SU-DHL-6 (cell line): ENCODE measurements around the gene PASK.

Source experiments
- H2AFZ ChIP-seq: fragments of 200-600 bp; sonication (generic); 2 replicates; pipeline ENCODE4 v1.6.1; 2014; ENCODE audit warnings: low read depth, mild to moderate bottlenecking, moderate library complexity, mixed read lengths, antibody characterized with exemption, low read length; ENCODE audit not compliant: severe bottlenecking
- H3F3A ChIP-seq: fragments of 200-600 bp; shearing (Covaris generic); 2 replicates; pipeline ENCODE4 v1.6.0; 2016; ENCODE audit warnings: antibody characterized with exemption, mild to moderate bottlenecking; ENCODE audit not compliant: insufficient read depth
- H3K27ac ChIP-seq: fragments of 200-600 bp; sonication (generic); 2 replicates; pipeline ENCODE4 v1.5.1; 2016; ENCODE audit warnings: low read depth, mild to moderate bottlenecking, low read length, moderate library complexity, mixed read lengths
- H3K27me3 ChIP-seq: fragments of 200-600 bp; sonication (generic), shearing (Covaris generic); 2 replicates; pipeline ENCODE4 v1.6.0; 2014; ENCODE audit warnings: mild to moderate bottlenecking, low read length
- H3K36me3 ChIP-seq: fragments of 200-600 bp; sonication (generic); 2 replicates; pipeline ENCODE4 v1.6.1; 2014; ENCODE audit warnings: mild to moderate bottlenecking, low read length, mixed read lengths
- H3K4me2 ChIP-seq: fragments of 300-600, 200-600 bp; shearing (Covaris generic), sonication (generic); 2 replicates; pipeline ENCODE4 v1.6.0; 2014; ENCODE audit warnings: low read length, low read depth, mild to moderate bottlenecking; ENCODE audit not compliant: poor library complexity, severe bottlenecking
- H3K4me3 ChIP-seq: fragments of 200-600 bp; sonication (generic); 2 replicates; pipeline ENCODE4 v1.5.1; 2014; ENCODE audit warnings: antibody characterized with exemption, low read length, mild to moderate bottlenecking, mixed read lengths; ENCODE audit not compliant: insufficient read depth, poor library complexity, severe bottlenecking
- H3K79me2 ChIP-seq: fragments of 200-600 bp; sonication (generic); 2 replicates; pipeline ENCODE4 v1.6.1; 2014; ENCODE audit warnings: mild to moderate bottlenecking, low read length, moderate library complexity; ENCODE audit not compliant: insufficient read depth
- H3K9ac ChIP-seq: fragments of 200-600 bp; sonication (generic); 2 replicates; pipeline ENCODE4 v1.7.0; 2014; ENCODE audit warnings: mild to moderate bottlenecking, low read length
- H3K9me2 ChIP-seq: fragments of 200-600 bp; sonication (generic); replicated peaks from 2 replicates; pipeline ENCODE4 v1.6.1; 2014; ENCODE audit warnings: low read length; ENCODE audit not compliant: insufficient read depth
- H3K9me3 ChIP-seq: fragments of 200-600 bp; sonication (generic); 2 replicates; pipeline ENCODE4 v1.6.1; 2014; ENCODE audit warnings: low read length, mixed read lengths; ENCODE audit not compliant: insufficient read depth
- H4K20me1 ChIP-seq: fragments of 200-600 bp; sonication (generic); 2 replicates; pipeline ENCODE4 v1.6.1; 2014; ENCODE audit warnings: low read depth, mild to moderate bottlenecking, antibody characterized with exemption, low read length, moderate library complexity, mixed read lengths
- EZH2phosphoT487 ChIP-seq: fragments of 200-600 bp; sonication (generic), shearing (Covaris generic); conservative IDR thresholded peaks from 2 replicates; pipeline ENCODE4 v1.6.1; 2018; ENCODE audit warnings: mild to moderate bottlenecking, antibody characterized with exemption, low read length, moderate library complexity, mixed read lengths
- TF ChIP-seq, protein P1 (sequence below): fragments of 200-600 bp; sonication (generic); IDR thresholded peaks from one replicate; pipeline ENCODE4 v1.5.1; 2017; ENCODE audit warnings: antibody characterized with exemption, mild to moderate bottlenecking, low read length, moderate library complexity; ENCODE audit not compliant: insufficient read depth, poor library complexity, severe bottlenecking

PASK gene

DNA sequence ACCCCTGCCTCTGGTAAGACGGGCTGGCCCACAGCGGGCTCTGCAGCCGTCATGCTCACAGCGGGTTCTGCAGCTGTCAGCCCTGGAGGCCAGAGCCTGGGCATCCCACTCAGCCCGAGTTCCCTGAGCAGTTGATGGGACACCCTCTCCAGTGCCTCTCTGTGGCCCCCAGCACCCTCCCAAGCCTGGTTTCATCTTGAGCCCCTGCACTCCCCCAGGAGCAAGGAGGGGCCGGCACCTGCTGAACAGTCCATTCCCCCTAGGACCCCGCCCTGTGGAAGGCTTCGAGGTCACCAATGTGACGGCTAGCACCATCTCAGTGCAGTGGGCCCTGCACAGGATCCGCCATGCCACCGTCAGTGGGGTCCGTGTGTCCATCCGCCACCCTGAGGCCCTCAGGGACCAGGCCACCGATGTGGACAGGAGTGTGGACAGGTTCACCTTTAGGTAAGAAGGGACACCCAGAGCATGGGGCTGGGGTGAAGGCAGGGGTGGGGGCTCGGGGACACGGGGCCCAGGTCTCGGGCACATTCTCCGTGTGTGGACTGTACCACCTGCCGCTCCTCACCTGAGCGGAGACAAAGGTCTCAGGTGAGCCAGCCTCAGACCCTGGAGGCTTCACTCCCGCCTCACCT is 81.7 kb downstream of the PASK start:
- TF ChIP-seq, protein P1, sequence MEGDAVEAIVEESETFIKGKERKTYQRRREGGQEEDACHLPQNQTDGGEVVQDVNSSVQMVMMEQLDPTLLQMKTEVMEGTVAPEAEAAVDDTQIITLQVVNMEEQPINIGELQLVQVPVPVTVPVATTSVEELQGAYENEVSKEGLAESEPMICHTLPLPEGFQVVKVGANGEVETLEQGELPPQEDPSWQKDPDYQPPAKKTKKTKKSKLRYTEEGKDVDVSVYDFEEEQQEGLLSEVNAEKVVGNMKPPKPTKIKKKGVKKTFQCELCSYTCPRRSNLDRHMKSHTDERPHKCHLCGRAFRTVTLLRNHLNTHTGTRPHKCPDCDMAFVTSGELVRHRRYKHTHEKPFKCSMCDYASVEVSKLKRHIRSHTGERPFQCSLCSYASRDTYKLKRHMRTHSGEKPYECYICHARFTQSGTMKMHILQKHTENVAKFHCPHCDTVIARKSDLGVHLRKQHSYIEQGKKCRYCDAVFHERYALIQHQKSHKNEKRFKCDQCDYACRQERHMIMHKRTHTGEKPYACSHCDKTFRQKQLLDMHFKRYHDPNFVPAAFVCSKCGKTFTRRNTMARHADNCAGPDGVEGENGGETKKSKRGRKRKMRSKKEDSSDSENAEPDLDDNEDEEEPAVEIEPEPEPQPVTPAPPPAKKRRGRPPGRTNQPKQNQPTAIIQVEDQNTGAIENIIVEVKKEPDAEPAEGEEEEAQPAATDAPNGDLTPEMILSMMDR, result no peak
- TF ChIP-seq EZH2phosphoT487, result no peak
- H3K4me2 ChIP-seq, result no peak overlapping the region

GRCh38 chr2:241066893-241067341 is 82.4 kb downstream of the PASK start:
- no peaks in the 10 kb centered on the region for H3K79me2 ChIP-seq
- H3K9me3 ChIP-seq, result no peaks in the 10 kb centered on the region
- no peaks in the 10 kb centered on the region for H3F3A ChIP-seq
- no peaks in the 10 kb centered on the region for H3K27me3 ChIP-seq
- TF ChIP-seq, protein P1, result no peak
- TF ChIP-seq EZH2phosphoT487, result no peak
- H3K4me3 ChIP-seq, result no peak overlapping the region
- no peaks in the 10 kb centered on the region for H4K20me1 ChIP-seq
- H3K4me2 ChIP-seq, result no peak overlapping the region
- no peaks in the 10 kb centered on the region for H3K36me3 ChIP-seq
- no peak overlapping the region for H2AFZ ChIP-seq
- no peaks in the 10 kb centered on the region for H3K9me2 ChIP-seq
- H3K27ac ChIP-seq, result no peak overlapping the region
- no peak overlapping the region for H3K9ac ChIP-seq

More for the DNA sequence above, 81.7 kb downstream of the PASK start:
- Histone ChIP-seq H3K4me3 (no peak overlapping the region), H3K9me3 (no peaks in the 10 kb centered on the region), H3K27me3 (no peaks in the 10 kb centered on the region), H3K79me2 (no peaks in the 10 kb centered on the region), H4K20me1 (no peaks in the 10 kb centered on the region), H2AFZ (no peak overlapping the region), H3K27ac (no peak overlapping the region), H3K9ac (no peak overlapping the region), H3K36me3 (no peaks in the 10 kb centered on the region), H3K9me2 (no peaks in the 10 kb centered on the region), H3F3A (no peaks in the 10 kb centered on the region)

- Histone ChIP-seq H3K27me3 (no peaks in the 10 kb centered on the region), H2AFZ (no peak overlapping the region), H3K36me3 (no peaks in the 10 kb centered on the region), H3K27ac (no peak overlapping the region), H4K20me1 (no peaks in the 10 kb centered on the region), H3K9ac (no peak overlapping the region), H3K4me2 (no peak overlapping the region), H3K79me2 (no peaks in the 10 kb centered on the region), H3F3A (no peaks in the 10 kb centered on the region), H3K9me3 (no peaks in the 10 kb centered on the region), H3K9me2 (no peaks in the 10 kb centered on the region), H3K4me3 (no peak overlapping the region)
- TF ChIP-seq EZH2phosphoT487, result no peak
- TF ChIP-seq, protein P1, result no peak
Observed at GRCh38 chr2:241066171-241066892, 82.9 kb downstream of the PASK start.
